ENCODE data around the gene DGAT2L6. TPM values are rescaled to one million over a fixed set of nuclear protein-coding genes. Genes with fewer than 3 reads are reported as not detected.

Gene DGAT2L6
- total RNA-seq, 4 donors from 2014 or later = not detected

DNA sequence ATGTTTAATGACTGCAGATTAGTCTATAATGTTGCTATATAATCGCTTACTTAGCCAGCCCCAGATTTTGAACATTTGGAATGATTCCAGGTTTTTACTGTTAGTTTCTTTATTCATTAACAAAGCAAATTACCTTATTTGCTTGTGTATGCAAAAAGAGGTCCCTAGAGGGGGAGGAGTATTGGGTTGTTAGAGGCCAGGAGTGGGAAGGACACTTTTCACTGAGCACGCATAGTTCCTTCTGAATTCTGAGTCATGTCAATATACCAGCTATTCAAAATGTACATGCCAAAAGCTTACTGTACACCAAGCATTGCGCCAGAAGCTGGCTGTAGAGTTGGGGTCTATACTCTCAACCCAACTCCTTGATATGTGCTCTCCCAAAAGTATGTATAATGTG, 5.1 kb upstream of the DGAT2L6 start:
- Histone ChIP-seq H3K27ac (no peak overlapping the region), H3K4me3 (no peak overlapping the region), H3K36me3 (no peaks in the 10 kb centered on the region), H3K9me3 (no peaks in the 10 kb centered on the region), H3K4me1 (no peaks in the 10 kb centered on the region), H3K27me3 (no peaks in the 10 kb centered on the region)
- TF ChIP-seq CTCF (IDR thresholded peaks at IDR 0.05) (no peak), POLR2A (IDR thresholded peaks at IDR 0.05) (no peak)
- DNase-seq = no peak
- intact Hi-C loops (cut with DNase I; ENCODE audit: low total_unique reads) = no loop called here

DNA sequence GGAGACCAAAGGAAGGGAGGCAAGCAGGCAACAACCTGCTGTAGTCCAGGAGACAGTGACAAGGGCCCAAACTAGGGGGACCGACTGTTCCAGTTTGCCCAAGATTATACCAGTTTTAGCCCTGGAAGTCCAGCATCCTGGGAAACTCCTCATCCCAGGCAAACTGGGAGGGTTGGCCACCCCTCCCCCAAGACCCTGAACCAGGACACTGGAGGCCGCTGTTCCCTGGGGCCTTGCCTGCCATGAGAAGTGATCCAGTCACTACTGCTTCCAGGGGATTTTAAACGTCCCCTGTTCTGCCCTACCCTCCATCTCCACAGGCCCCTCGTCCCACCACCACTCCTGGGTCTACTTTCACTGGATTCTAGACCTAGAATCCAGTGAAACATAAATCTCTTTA, 4.3 kb upstream of the DGAT2L6 start:
- H3K4me1 ChIP-seq = no peaks in the 10 kb centered on the region
- H3K4me3 ChIP-seq = no peak overlapping the region
- no peaks in the 10 kb centered on the region for H3K36me3 ChIP-seq
- no peak overlapping the region for H3K27ac ChIP-seq
- H3K9me3 ChIP-seq = no peaks in the 10 kb centered on the region
- DNase-seq = no peak
- TF ChIP-seq CTCF (IDR thresholded peaks at IDR 0.05) (no peak), POLR2A (IDR thresholded peaks at IDR 0.05) (no peak)
- intact Hi-C loops (cut with DNase I; ENCODE audit: low total_unique reads) = no loop called here
- H3K27me3 ChIP-seq = no peaks in the 10 kb centered on the region

GRCh38 chrX:70174754-70175153, 2.5 kb upstream of the DGAT2L6 start:
- intact Hi-C loops (cut with DNase I; ENCODE audit: low total_unique reads) = no loop called here
- DNase-seq = no peak
- Histone ChIP-seq H3K9me3 (no peaks in the 10 kb centered on the region), H3K27ac (no peak overlapping the region), H3K27me3 (no peaks in the 10 kb centered on the region), H3K36me3 (no peaks in the 10 kb centered on the region), H3K4me3 (no peak overlapping the region), H3K4me1 (no peaks in the 10 kb centered on the region)
- TF ChIP-seq POLR2A (IDR thresholded peaks at IDR 0.05) (no peak), CTCF (IDR thresholded peaks at IDR 0.05) (no peak)

- Histone ChIP-seq H3K4me3 (no peak overlapping the region), H3K27ac (no peak overlapping the region), H3K27me3 (no peaks in the 10 kb centered on the region), H3K9me3 (no peaks in the 10 kb centered on the region), H3K4me1 (no peaks in the 10 kb centered on the region), H3K36me3 (no peaks in the 10 kb centered on the region)
- DNase-seq = no peak
- intact Hi-C loops (cut with DNase I; ENCODE audit: low total_unique reads) = no loop called here
- TF ChIP-seq POLR2A (IDR thresholded peaks at IDR 0.05) (no peak), CTCF (IDR thresholded peaks at IDR 0.05) (no peak)
Measured at GRCh38 chrX:70175338-70175737, 1.9 kb upstream of the DGAT2L6 start.

GRCh38 chrX:70183091-70183490, 5.8 kb downstream of the DGAT2L6 start:
- no peaks in the 10 kb centered on the region for H3K36me3 ChIP-seq
- DNase-seq = no peak
- H3K4me3 ChIP-seq = no peak overlapping the region
- H3K9me3 ChIP-seq = no peaks in the 10 kb centered on the region
- intact Hi-C loops (cut with DNase I; ENCODE audit: low total_unique reads) = no loop called here
- H3K27ac ChIP-seq = no peak overlapping the region
- H3K4me1 ChIP-seq = no peaks in the 10 kb centered on the region
- no peaks in the 10 kb centered on the region for H3K27me3 ChIP-seq
- TF ChIP-seq CTCF (IDR thresholded peaks at IDR 0.05) (no peak), POLR2A (IDR thresholded peaks at IDR 0.05) (no peak)
